Fibroblast of skin of right biceps (primary cell): ENCODE results near the gene CASP5.

Experiments used
- DNase-seq: peaks from one replicate; pipeline ENCODE4 v3.0.0-alpha.2; 2013

The CASP5 gene

DNA sequence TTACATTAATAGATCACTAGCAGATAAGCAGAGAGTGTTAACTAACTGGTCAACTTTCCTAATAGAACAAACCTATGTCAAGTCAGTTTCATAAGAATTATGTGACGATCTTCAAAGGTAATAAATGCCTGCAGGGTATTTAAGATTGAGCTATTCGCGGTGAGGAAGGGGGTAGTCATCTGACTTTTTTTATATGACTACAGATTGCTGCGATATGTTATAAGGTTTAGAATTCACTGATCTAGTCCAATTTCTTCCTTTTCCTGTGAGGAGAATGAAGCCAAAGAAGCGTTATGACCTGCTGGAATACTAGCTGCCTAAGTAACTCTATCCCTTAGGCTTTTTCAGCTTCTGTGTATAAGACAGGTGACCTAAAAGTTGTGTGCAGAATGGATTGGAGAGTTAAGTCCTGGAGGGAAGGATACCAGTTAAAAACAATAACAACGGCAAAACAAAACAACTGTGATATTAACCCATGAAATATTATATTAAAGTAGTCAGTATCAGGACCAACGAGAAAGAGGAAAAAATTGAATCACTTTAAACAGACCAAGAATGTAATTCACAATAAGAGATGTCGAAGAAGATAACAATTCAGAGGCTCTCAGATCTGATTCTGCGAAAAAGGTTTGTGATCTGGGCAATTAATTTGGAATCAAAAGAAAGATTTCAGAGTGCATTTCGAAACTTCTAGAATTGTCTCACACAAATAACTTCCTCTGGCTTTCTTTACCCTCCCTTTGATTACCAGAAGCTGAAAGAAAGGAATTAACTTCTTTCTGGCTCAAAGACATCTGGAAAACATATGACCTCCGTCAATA lies 55.2 kb downstream of the CASP5 start:
- peak; percentile 19 for DNase-seq

DNA sequence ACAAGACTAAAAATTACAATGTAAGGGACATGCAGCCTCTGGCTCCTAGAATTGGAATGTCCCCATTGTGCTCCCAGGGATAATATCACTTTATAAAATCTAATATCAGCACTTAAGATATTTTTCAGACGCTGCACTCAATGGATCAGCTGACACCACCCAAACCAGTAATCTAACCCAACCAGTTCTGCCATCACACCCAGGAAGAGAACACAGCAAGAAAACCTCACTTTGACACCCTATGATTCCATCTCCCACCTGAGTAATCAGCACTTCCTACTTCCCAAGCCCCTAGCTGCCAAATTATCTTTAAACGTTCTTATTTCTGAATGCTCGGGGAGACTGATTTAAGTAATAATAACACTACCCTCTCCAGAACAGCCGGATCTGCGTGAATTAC lies 57.2 kb downstream of the CASP5 start:
- no peak for DNase-seq

DNA sequence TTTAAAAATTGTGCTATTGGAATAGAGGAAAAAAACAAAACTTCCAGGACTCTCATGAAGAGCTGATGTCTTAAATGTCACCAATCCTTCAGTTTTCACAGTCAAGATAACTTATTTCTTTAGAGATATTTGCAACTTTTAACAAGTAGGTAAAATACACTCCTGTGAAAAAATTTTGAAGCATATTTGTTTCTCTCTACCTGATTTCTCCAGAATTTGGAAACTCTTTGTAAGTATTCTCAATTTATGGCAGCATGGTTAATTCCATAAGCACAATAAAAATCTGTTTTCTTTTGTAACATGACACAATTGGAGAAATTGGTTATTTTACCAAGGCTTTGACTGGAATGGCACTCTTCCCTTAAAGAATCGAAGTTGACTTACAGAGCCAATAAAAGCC lies 58.7 kb downstream of the CASP5 start:
- no peak for DNase-seq

DNA sequence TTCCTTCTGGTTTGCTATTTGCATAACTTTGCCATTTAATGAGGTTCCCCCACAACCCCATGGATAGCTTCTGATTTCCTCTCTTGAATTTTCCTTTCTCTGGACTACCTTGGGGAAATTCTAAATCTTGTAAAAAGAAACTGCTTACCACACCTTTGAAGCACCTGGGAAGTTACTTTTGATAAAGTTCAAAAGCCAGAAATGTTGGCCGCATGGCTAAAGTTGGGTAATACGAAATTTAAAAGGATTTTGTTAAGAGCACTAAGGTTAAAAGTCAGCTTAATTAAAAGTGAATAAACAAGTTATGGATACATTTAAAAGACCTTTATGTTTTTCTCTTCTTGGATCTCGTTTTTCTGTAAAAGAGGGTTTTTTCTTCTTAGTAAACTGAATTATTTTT lies 60.1 kb downstream of the CASP5 start:
- no peak for DNase-seq

DNA sequence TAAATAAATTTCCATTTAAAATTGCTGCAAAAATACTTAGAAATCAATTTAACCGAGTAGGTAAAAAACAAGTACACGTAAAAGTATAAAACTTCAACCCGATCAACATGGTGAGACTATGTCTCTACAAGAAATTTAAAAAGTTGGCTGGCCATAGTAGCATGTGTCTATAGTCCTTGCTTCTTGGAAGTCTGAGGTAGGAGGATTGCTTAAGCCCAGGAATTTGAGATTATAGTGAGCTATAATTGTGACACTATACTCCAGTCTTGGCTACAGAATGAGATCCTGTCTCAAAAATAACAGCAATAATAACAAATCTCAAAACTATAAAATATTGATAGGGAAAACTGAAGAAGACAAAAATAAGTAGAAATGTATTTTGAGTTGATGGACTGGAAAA lies 65.7 kb downstream of the CASP5 start:
- no peak for DNase-seq

DNA sequence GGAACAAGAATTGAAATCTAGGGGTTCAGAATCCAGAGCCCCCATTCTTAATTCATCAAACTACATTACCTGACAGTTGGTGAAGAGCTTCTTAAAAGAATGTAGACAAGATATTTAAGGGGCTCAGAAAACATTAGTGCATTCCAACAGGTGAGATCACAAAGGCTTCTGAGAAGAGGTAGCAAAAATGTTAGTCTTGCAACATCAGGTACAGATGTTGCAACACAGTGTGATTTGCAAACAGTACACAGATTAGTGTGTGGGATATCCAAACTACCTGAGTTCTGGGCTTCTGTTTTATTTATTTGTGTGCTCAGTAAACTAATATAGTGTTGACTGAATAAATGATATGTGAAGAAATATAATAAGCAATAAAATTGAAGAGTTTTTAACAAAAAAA lies 66.4 kb downstream of the CASP5 start:
- DNase-seq = no peak

DNA sequence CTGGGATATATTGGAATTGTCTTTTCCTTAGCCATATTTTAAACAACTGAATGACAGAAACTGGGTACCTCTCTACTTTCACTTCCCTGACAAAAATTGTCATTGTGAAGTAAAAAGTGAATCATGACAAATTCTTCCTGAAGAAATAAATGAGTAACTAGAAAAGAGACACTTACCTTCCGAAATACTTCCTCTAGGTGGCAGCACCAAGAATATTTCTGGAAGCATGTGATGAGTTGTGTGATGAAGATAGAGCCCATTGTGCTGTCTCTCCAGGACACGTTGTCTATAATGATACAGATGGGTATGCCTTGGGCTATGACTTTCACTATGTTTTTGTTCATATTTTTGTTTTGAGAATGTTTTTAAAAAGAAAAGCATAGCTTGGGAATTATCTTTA lies 76.1 kb downstream of the CASP5 start:
- DNase-seq = peak; percentile 62
